ENCODE results near the gene KRT34. TPM values are rescaled to one million over a fixed set of nuclear protein-coding genes. Genes with fewer than 3 reads are reported as not detected.
A peak's percentile ranks its signal among the peaks of the same experiment; 100 is the strongest.

Gene KRT34
- total and polyA plus RNA-seq, 8 donors, result not detected

DNA sequence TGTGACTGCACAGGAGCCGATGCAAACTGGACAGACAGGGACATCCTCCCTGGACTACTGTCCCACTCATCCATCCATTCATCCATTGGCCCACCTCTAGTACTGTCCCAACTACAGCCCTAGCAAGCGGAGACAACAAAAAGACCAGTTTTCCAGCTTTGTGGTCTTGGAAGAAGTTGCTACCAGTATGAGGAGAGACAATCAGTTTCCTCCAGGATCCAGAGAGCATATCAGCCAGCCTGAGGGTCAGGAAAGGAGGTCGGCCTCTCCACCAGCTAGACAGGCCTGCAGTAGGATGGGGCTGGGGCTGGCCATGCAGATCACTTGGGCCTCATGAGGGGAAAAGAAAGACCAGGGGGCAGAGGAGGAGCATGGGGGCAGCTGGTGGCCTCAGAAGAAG lies 48.3 kb downstream of the KRT34 start:
- H3K4me3 ChIP-seq, result no peak overlapping the region
- 83 to 92% methylated on average over 3 of the region's 3 CpGs for WGBS, 2 donors
- H3K4me1 ChIP-seq, result no peaks in the 10 kb centered on the region
- no peak for DNase-seq
- TF ChIP-seq CTCF (IDR thresholded peaks at IDR 0.05), result no peak
- no peaks in the 10 kb centered on the region for H3K9me3 ChIP-seq
- no peaks in the 10 kb centered on the region for H3K36me3 ChIP-seq
- H3K27ac ChIP-seq, result no peak overlapping the region
- intact Hi-C loops (cut with DNase I), result no loop called here
- no peak for ATAC-seq
- no peaks in the 10 kb centered on the region for H3K27me3 ChIP-seq
- FAIRE-seq, result no peak

- H3K4me3 ChIP-seq, result no peak overlapping the region
- no peaks in the 10 kb centered on the region for H3K4me1 ChIP-seq
- no peak overlapping the region for H3K27ac ChIP-seq
- no peak for TF ChIP-seq CTCF (IDR thresholded peaks at IDR 0.05)
- 87 to 96% methylated on average over 5 of the region's 5 CpGs for WGBS, 2 donors
- no peaks in the 10 kb centered on the region for H3K9me3 ChIP-seq
- no peaks in the 10 kb centered on the region for H3K36me3 ChIP-seq
- no peaks in the 10 kb centered on the region for H3K27me3 ChIP-seq
- intact Hi-C loops (cut with DNase I), result no loop called here
- DNase-seq (no peak), FAIRE-seq (no peak), ATAC-seq (no peak)
Observed at GRCh38 chr17:41333098-41333497, 49.0 kb downstream of the KRT34 start.

DNA sequence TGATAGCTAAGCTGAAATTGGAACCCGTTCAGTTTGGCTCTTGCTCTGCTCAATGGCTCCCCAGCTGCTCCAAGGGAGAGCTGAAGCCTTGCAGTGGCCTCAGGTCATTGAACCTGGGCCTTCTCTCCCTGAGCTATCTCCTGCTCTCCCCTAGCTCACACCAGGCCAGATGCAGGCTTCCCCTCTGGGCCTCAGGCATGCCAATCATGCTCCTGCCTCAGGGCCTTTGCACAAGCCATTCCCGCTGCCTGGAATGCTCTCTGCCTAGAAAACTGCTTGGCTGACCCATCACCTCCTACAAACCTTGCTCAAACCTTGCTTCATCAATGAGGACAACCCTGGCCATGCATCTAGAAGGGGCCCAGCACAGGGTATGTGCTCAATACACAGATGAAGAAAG lies 49.9 kb downstream of the KRT34 start:
- TF ChIP-seq CTCF (IDR thresholded peaks at IDR 0.05), result no peak
- ATAC-seq, result no peak

DNA sequence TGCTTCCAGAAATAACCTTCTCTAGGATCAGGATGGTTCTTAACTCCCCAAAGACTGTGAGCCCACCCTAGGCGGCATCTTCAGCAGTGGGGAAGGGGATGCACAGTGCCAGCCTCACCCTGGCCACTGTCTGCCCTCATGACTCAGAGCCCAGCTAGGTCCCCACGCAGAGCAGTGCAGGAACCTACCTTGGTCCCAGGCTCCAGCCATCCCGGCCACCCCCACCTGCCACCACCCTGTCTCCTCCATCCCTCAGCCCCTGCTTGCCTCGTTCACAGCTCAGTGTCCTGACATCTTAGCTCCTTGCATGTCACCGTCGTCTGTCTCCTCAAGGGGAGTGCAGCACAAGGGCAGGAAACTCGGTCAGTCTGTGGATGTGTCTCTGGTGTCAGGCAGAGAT lies 50.5 kb downstream of the KRT34 start:
- WGBS, 2 donors, result 49 to 57% methylated on average over 7 of the region's 7 CpGs

More for the DNA sequence above, 49.9 kb downstream of the KRT34 start:
- no peak overlapping the region for H3K27ac ChIP-seq
- H3K36me3 ChIP-seq, result no peaks in the 10 kb centered on the region
- DNase-seq (no peak), FAIRE-seq (no peak)
- intact Hi-C loops (cut with DNase I), result no loop called here
- H3K27me3 ChIP-seq, result no peaks in the 10 kb centered on the region
- no peaks in the 10 kb centered on the region for H3K9me3 ChIP-seq
- WGBS, 2 donors, result 69 to 76% methylated on average over 2 of the region's 2 CpGs
- H3K4me3 ChIP-seq, result no peak overlapping the region
- no peaks in the 10 kb centered on the region for H3K4me1 ChIP-seq

More for the DNA sequence above, 50.5 kb downstream of the KRT34 start:
- Histone ChIP-seq H3K36me3 (no peaks in the 10 kb centered on the region), H3K4me1 (no peaks in the 10 kb centered on the region), H3K9me3 (no peaks in the 10 kb centered on the region), H3K27ac (no peak overlapping the region), H3K4me3 (no peak overlapping the region), H3K27me3 (no peaks in the 10 kb centered on the region)
- no peak for ATAC-seq
- intact Hi-C loops (cut with DNase I), result no loop called here
- peak in 1 of 6 donors; percentile 32 for DNase-seq
- no peak for TF ChIP-seq CTCF (IDR thresholded peaks at IDR 0.05)
- no peak for FAIRE-seq
